ENCODE measurements around the gene NFE2.

- TF ChIP-seq POLR2AphosphoS5 (IDR thresholded peaks at IDR 0.05; ENCODE audit: insufficient read depth, low read depth, low read length) (no peak), CTCF (IDR thresholded peaks at IDR 0.05; ENCODE audit: extremely low read depth in 1 of 2, insufficient read depth in 1 of 2, low read depth in 1 of 2, low read length in 2 of 2) (no peak), POLR2A (IDR thresholded peaks at IDR 0.05; ENCODE audit: low read depth, low read length) (no peak), EZH2 (IDR thresholded peaks at IDR 0.05; ENCODE audit: borderline replicate concordance, low read depth, low read length, severe bottlenecking) (no peak), GATA2 (IDR thresholded peaks at IDR 0.05; ENCODE audit: insufficient read depth, insufficient read length, low read depth, low read length) (no peak), JUN (IDR thresholded peaks at IDR 0.05; ENCODE audit: borderline replicate concordance, insufficient read depth, insufficient read length, low read depth) (no peak), MYC (IDR thresholded peaks at IDR 0.05; ENCODE audit: low read depth, low read length) (no peak), FOS (IDR thresholded peaks at IDR 0.05; ENCODE audit: borderline replicate concordance, insufficient read depth, low read length) (no peak)
- TF ChIP-seq, protein P1, sequence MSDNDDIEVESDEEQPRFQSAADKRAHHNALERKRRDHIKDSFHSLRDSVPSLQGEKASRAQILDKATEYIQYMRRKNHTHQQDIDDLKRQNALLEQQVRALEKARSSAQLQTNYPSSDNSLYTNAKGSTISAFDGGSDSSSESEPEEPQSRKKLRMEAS (IDR thresholded peaks at IDR 0.05; ENCODE audit: insufficient read depth, insufficient read length): no peak
These were observed 4.3 kb downstream of the NFE2 start for GRCh38 chr12:54296393-54297099.
